Renal cortical epithelial cell (primary cell): ENCODE data around the gene OR52E6. TPM values are rescaled to one million over a fixed set of nuclear protein-coding genes. Genes with fewer than 3 reads are reported as not detected.

Source experiments
- DNase-seq: peaks from one replicate; pipeline ENCODE4 v3.0.0-alpha.2; 2011; ENCODE audit warnings: low read depth
- total RNA-seq: library from RNA; depleted of rRNA; stranded (reverse); fragments of >200 nt; gene quantifications from 2 replicates; pipeline ENCODE4 v1.2.3, GENCODE V29; 2014

Gene OR52E6
- not detected in 2 replicates for total RNA-seq

DNA sequence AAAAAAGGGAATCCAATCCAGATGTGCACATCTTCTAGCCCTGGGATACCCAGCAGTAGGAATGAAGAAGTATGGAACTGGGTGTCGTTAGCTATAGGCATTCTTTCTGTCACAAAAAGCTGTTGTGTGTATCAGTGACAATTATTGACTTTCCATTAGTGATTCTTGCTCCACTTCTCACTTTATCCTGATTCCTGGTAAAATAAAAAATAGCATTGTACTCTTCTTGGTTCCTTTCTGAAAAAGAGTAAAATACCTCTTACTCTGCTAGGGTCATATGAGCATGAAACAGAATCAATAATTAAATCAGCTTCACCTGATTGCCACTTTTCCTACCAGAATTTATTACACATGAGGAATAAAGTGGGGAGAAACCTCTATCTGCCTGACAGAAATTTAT is at the start of gene OR52E6:
OR52E6 (minus strand) TSS at position 101 of the 400 bp plus-strand sequence; CDS start at position 101, 0 bp downstream.
- no peak for DNase-seq

DNA sequence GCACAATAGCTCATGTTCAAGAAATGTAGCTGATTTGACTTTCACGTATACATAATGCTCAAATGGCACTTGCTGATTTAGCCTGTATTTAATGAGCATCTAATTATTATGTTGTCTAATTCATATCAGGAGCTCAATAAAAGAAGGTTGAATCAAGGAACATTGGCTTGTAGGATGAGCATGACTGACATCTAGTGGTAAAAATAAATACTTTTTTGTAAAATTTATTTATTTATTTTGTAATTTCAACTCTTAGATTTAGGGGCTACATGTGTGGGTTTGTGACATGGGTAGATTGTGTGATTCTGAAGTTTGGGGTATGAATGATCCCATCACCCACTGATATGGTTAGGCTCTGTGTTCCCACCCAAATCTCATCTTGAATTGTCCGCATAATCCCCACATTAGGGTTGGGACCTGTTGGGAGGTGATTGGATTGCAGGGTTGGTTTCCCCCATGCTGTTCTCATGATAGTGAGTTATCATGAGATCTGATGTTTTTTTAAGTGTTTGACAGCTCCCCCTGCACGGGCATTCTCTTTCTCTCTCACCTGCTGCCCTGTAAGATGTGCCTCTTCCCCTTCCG is 49.6 kb upstream of the OR52E6 start:
- peak; percentile 47 for DNase-seq

DNA sequence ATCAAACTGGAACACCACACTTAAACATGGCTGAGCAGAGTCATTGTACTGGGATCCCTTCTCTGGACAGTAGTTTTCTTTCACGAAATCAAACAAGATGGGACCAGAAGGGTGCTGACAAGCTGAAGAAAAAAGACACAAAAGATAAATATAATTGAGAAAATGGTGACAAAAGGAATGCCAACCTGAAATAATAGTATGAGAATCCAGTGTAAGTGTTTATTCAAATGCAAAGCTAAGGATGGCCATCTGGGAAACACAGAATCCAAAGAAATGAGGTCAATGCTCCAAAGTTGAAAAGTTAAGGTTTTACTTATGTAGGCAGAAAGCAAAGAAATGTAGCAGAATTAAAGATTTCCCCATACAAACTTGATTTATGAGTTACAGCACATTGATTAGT is 46.0 kb upstream of the OR52E6 start:
- DNase-seq = no peak

DNA sequence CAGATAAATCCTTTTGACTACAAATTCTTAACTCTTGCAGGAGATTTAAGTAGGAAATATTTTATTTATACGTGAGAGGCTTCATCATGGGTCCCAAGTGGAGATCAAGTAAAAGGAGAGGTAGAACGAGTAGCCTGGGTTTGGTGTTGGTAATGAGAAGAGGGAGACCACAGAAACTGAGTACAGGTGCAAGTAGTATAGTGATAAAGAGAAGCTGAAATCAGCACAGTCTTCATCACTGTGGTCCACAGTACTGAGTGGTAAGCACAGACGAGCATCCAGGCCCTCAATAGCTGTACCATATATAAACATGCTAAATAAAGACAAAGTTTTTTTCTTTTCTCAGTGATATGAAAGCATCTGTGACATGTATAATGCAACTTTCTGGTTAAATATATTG is 45.5 kb upstream of the OR52E6 start:
- DNase-seq = no peak

DNA sequence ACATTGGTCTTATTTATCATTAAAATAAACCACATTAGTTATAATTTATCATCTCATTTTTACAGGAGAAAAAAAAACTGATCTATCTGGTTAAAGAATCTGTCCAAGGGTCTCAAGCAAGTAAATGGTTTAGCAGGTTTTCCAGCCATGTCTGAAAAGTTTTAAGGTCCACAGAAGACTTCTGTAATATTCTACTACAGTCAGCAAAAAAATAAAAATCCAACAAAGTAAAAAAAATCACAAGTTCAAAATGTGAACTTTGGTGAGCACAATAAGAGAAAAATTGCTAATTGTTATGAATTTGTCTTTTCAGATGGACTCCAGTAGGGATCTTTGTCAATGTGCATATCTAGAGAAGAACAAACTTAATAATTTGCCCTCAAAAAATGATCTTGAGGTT is 40.1 kb upstream of the OR52E6 start:
- no peak for DNase-seq

DNA sequence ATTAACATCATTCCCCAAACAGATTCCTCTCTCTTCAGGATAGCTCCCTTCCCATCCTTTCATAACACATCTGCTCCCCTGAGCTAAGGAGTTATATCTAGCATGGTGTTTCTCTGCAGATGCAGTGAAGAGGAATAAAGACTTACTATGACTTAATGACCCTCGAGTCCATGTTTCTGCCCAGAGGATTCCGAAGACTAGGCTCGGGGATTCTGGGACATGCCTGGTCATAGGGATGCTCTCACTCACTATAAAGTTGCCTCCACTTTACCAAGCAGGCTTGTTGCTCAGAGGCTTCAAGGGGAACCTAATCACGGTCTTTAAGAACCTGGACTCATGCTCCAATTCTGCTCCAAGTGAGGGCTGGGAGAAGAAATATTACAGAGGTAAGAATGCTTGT is 38.6 kb upstream of the OR52E6 start, which contains the start of gene OR52E4:
OR52E4 (plus strand) TSS at position 301 of the 400 bp plus-strand sequence. CDS start 3,664 bp downstream, outside the sequence.
- DNase-seq = no peak

DNA sequence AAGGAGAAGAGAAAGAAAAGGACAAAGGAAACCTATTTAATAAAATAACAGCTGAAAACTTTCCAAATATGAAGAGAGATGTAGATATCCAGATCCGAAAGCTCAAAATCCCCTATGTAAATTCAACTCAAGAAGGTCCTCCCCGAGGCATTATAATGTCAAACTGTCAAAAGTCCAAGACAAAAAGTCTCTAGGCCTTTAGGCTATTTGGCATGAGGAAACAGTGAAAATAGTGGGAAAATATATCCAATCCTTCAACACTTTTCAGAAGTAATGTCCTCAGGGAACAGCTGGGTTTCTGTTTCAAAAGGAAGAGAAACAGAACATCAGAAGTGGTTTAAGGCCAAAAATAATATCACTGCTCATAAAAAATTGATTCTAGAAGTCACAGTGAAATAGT is 36.9 kb upstream of the OR52E6 start:
- DNase-seq = no peak

DNA sequence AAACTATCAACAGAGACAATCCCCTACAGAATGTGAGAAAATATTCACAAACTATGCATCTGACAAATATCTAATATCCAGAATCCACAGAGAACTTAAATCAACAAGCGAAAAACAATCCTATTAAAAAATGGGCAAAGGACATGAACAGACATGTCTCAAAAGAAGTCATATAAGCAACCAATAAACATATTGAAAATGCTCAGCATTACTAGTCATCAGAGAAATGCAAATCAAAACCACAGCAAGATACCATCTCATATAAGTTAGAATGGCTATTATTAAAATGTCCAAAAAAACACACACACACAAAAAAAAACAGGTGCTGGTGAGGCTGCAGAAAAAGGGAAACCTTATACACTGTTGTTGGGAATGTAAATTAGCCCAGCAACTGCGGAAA is 24.1 kb upstream of the OR52E6 start:
- no peak for DNase-seq

DNA sequence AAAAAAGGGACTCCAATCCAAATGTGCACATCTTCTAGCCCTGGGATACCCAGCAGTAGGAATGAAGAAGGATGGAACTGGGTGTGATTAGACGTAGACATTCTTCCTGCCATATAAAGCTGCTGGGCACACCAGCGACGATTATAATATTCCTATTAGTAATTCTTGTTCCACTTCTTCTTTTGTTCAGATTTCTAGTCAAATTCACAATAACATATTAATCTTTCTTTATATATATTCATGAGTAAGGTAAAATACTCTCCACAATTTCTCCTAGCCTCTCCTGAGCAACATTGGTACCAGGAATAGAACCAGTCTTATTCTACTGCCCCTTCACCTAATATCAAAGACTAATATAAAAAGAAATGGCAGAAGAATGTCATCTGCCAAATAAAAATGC is 15.9 kb upstream of the OR52E6 start, which contains the start of gene OR52E8:
OR52E8 (minus strand) TSS at position 101 of the 400 bp plus-strand sequence; CDS start at position 101, 0 bp downstream.
- DNase-seq = no peak

DNA sequence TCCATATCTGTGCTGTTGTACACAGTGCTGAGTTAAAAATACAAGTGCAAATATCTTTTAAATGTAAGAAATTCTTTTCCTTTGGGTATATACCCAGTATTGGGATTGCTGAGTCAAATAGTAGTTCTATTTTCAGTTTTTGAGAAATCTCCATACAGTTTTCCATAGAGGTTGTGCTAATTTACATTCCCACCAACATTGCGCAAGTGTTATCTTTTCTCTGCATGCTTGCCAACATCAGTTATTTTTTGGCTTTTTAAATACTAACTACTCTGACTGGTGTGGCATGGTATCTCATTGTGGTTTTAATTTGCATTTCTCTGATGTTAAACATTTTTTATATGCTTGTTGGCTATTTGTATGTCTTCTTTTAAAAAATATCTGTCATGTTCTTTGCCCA is 9.3 kb upstream of the OR52E6 start:
- DNase-seq = no peak

DNA sequence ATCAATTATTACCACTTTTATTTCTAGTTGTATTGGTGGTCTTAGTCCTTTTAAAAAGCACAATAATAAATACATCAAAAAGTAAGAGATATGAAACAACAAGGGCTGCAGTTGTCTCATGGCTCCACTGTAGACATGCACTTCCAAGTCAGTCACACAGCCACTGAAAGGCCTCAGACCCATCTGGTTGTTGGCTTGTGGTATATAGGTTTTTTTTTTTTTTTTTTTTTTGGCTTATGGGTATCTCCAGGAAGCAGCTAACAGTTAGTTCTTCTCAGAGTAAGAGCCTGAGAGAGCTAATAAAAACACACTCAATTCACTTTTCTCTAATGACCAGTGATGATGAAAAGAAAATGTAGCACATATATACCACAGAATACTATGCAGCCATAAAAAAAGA is 6.0 kb upstream of the OR52E6 start:
- no peak for DNase-seq

DNA sequence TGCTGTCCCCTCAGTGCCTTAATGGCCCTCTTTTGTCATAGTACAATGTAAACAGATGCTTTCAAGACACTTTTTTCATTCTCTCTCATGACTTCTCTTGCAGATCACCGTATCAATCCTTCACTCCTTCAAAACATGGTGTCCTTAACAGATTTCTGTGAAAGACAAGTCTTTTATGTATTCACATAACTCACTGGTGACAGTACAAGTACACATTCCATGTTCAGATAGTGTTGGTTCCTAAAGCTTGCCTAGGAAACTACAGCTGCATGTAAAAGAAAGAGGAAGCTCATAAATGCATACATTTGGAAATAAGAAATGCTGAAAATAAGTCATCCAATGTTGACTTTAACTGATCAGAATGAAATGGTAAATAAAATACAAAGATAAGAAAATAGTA is 5.0 kb upstream of the OR52E6 start:
- DNase-seq = no peak

DNA sequence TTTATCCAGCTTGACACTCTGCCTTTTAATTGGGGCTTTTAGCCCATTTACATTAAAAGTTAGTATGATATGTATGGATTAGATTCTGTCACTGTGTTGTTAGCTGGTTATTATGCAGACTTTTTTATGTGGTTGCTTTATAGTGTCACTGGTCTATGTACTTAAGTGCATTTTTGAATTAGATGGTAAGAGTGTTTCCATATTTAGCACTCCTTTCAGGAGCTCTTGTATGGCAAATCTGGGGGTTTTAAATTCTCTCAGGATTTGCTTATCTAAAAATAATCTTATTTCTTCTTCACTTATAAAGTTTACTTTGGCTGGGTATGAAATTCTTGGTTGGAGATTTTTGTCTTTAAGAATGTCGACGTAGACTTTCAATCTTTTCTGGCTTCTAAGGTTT is 4.0 kb downstream of the OR52E6 start:
- DNase-seq = no peak

DNA sequence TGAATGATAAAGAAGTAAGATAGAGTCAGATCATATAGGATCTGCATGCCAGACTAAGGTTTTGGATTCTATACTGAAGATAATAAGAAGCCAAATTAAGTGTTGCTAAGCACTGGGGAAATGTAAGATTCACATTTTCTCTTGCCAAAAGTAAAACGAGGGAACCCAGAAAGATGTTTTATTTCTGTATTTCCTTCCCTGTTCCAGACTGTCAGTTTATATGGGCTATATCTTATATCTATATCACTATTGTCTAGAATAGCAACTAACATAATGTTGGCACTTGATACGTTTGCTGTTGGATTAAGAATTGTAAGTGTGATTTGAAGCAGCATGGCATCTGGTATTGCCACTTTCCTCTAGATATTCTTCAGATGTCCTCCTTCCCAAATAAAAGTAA is 8.3 kb downstream of the OR52E6 start:
- no peak for DNase-seq

DNA sequence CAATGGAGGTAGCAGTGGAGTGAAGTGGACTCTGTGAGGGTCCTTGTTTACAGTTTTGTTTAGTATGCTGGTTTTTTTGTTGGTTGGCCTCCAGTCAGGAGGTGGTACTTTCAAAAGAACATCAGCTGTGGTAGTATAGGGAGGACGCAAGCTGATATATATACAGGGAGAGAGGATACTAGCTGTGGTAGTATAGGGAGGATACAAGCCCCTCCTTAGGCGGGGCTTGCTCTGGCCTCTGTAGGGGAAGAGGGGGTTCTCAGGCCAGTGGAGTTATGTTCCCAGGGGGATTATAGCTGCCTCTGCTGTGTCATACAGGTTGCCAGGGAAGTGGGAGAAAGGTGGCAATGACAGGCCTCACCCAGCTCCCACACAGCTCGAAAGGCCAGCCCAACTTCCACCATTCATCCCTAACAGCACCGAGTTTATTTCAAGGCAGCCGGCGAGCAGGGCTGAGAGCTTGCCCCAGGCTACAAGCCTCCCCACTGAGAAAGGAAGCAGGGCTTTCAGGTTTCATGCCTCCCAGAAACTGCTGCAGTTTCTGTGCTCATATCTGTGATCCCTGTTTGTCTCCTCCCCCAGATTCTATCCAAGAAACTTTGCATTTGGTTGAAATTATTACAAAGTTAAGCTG is 10.4 kb downstream of the OR52E6 start:
- no peak for DNase-seq

DNA sequence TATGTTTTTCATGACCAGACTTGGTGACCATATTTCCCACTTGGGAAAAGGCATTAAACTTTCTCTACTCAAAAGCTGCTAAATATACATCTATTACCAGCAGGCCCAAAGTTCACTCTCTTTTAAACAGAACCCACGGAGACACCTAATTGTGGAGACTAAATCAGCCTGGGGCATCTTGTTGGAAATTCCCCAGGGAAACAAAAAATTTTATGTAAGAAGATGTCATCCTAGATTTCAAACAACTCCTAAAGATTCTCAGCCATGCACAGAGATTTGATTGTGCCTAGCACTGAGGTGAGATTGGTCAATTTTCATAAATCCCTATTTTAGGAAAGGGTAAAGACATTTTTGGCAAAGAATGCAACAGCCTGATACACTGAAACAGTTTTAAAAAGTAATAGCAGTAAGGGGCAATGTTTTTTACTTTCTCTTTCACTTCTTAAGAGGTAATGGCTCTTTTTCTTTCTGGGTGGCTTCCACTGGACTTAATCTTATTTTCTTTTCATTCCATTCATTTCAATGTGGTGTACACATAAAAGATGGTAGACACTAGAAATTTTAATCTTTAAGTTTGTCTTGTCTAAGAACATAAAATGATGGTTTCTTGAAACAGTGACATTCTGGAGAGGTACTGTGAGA is 23.3 kb downstream of the OR52E6 start:
- DNase-seq = peak; percentile 25

DNA sequence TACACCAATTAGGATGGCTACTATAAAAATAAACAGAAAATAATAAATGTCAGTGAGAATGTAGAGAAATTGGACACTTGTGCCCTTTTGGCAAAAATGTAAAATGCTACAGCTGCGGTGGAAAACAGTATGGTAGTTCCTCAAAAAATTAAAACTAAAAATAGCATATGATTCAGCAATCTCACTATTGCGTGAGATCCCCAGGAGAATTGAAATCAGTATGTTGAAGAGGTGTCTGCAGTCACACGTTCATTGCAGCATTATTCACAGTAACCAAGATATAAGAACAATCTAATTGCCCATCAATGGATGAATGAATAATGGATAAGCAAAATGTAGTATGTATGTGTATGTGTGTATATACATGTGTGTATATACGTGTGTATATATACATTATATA is 26.2 kb downstream of the OR52E6 start:
- DNase-seq = no peak

DNA sequence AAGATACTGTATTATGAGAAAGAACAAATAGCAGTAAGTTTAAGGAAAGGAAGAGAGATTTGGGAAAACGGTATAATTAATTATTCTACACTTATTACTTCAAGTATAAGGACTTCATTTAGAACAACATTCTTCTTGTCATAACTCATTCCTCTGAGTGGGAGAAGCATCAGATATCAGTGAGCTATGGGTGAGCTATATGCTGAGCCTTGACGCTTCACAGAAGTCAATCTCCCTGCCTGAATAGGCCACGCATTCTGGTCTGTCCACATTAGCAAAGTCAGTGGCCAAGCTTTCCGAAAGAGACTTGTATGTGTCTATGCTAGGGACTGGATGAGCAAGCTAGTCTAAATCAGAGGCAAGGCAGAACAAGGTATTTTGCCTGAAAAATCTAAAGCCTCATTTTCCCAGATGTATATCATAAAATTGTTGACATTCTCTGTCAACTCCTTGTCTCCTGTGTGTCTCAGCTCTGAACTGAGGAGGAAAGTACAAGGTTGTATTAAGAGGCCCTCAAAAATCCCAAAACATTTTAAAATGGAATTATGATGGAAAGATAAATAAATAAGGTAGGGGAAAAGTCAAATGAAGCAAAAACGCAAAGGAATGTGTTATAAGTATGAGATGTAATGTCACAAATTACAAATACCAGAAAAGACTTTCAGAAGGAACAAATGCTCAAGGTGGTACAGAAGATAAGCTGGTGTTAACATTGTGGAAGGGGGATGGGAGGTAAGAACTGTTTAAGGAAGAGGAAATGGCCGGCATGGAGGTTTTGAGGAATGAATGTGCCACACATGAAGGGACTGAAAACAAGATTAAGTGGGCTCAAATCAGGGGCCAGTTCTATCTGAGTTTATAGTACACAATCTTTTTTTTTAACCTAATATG is 31.5 kb downstream of the OR52E6 start:
- DNase-seq = no peak

DNA sequence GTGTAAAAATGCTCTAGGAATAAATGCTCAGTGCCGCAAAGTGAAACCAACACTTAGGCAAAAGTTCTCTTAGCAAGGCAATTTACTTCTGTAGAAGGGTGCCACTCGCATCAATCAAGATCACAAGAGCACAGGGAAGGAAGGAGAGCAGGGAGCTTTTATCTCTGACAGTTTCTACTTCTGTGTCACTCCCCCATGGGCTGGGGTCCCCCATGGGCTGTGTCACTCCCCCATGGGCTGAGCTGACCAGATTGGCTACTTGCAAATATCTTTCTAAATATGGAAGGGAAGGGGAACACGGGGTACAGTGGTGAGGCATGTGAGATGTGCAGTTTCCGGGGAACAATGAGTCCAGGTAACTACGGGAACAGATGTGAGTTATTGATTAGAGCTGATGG is 32.6 kb downstream of the OR52E6 start:
- peak; percentile 3 for DNase-seq

DNA sequence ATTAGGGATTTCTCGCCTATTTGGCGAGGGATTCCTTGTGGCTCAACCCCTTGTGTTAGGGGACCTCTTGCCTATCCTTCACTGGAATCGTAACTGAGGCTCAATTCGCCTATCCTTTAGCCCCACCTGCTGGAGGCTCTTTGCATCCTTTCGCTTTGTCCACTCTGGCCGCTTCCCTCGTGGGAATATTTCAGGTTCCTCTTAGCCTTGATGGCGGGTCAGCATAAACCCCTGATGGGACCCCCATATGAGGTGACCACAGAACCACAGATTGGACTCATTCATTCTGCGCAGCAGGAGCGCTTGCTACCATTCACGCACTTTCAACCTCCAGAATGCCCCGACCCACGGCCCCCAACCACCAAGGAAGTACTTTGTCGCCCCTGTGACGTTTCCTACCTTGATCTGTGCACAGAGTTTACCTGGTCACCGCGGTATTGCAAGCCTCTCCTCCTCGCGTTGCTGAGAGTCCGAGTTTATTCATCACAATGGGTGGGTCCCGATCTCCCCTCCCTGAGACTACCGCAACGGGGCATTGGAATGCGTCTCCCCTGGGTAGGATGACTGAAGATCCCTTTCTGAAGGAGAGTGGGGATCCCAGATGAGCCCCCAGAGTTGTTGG is 33.1 kb downstream of the OR52E6 start, which contains the start of gene OR52N2:
OR52N2 (plus strand) TSS at position 425 of the 622 bp plus-strand sequence. CDS start 11,412 bp downstream, outside the sequence.
- DNase-seq = peak; percentile 46

DNA sequence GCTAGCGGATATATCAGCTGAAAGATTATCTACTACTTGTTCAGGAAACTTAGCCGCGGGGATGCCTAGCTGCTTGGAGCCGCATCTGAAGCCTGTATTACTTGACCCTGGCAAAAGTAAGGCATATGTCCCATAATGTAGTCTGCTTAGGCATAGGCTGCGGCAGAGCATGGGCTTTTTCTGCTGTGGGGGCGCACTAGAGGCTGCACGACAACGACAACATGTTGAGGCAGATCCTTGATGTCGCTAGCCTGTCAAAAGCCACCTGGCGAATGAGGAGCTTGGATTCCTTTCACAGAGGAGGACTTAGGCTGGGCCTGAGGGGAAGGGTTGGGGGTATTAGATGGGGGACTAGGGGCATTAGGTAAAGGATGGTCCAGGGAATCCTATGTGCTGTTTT is 34.1 kb downstream of the OR52E6 start:
- DNase-seq = no peak

DNA sequence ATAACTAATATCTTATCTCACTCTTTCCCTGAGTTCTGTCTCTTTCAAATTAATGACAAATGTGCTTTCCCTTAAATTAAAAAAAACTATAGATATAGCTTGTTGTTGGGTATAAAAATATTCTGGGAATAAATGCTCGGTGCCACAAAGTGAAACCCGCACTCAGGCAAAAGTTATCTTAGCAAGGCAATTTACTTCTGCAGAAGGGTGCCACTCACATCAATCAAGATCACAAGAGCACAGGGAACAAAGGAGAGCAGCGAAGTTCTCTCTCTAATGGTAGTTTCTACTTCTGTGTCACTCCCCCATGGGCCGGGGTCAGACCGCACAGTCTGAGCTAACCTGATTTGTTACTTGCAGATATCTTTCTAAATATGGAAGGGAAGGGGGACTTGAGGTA is 37.7 kb downstream of the OR52E6 start:
- no peak for DNase-seq
